ENCODE data around the gene ADA. TPM values are rescaled to one million over a fixed set of nuclear protein-coding genes. Genes with fewer than 3 reads are reported as not detected.

ADA gene
- total and polyA plus RNA-seq, 2 of the 4 experiments (the other 2 are of a cell fraction), result 8.1 to 11.0 TPM

DNA sequence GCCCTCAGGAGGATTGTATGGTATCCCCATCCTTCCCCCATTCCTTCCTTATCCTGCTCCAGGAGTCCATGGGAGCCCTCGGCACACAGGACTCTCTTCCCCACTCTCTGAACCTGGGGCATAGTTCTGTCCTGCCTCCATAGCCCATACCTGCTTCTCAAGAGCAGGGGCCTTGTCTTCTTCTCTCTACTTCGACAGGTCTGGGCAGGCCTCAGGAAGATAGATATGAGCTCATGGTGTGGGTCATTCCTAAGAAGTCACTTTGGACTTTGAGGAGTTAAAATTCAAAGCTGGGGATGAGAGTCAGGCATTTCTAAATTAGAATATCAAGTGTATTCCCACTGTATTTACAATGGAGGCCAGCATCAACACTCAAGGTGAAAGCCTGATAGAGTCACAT, 8.4 kb upstream of the ADA start:
- Histone ChIP-seq H4K8ac (ENCODE audit: low read depth in 2 of 2, low read length in 2 of 2) (no peak overlapping the region), H2BK15ac (ENCODE audit: low read depth, low read length) (no peak overlapping the region), H4K20me1 (ENCODE audit: insufficient read depth, low read length) (no peaks in the 10 kb centered on the region), H4K91ac (ENCODE audit: insufficient read depth, low read depth, low read length) (no peak overlapping the region), H3K4ac (ENCODE audit: low read depth, low read length) (no peak overlapping the region), H3K36me3 (ENCODE audit: control insufficient read depth, insufficient read depth, low read length) (no peaks in the 10 kb centered on the region), H3K4me1 (ENCODE audit: control insufficient read depth, insufficient read depth, low read length) (no peaks in the 10 kb centered on the region), H3K27ac (ENCODE audit: insufficient read depth, low read length) (no peak overlapping the region), H2BK20ac (ENCODE audit: low read depth, low read length) (no peak overlapping the region), H3K23ac (ENCODE audit: low read depth, low read length) (no peak overlapping the region), H3K18ac (ENCODE audit: low read depth, low read length) (no peak overlapping the region), H3K4me2 (ENCODE audit: low read depth, low read length) (no peak overlapping the region), H2AK9ac (replicated peaks; ENCODE audit: low read depth, low read length, poor library complexity) (no peak overlapping the region), H3K14ac (replicated peaks; ENCODE audit: low read depth, low read length) (no peak overlapping the region), H3K9me1 (ENCODE audit: insufficient read depth, low read length) (no peaks in the 10 kb centered on the region; the same call in 1 of the 2 replicates), H3K79me1 (ENCODE audit: low read depth in 1 of 2, low read length in 2 of 2) (no peaks in the 10 kb centered on the region), H2AFZ (replicated peaks; ENCODE audit: low read length, poor library complexity) (no peak overlapping the region), H3K56ac (ENCODE audit: extremely low read depth, insufficient read depth, low read length) (no peak overlapping the region), H3K9ac (ENCODE audit: low read depth, low read length) (no peak overlapping the region), H3K27me3 (ENCODE audit: control insufficient read depth, insufficient read depth, low read length) (peaks cover 44% of the 10 kb centered on the region), H3K9me3 (ENCODE audit: control insufficient read depth, insufficient read depth, low read length) (peaks cover 14% of the 10 kb centered on the region), H2AK5ac (ENCODE audit: low read depth, low read length) (no peak overlapping the region), H3K4me3 (ENCODE audit: insufficient read depth, low read depth, low read length) (no peak overlapping the region), H2BK120ac (ENCODE audit: low read depth, low read length) (no peak overlapping the region), H4K5ac (ENCODE audit: low read depth, low read length) (no peak overlapping the region), H2BK5ac (ENCODE audit: low read depth, low read length, poor library complexity, severe bottlenecking) (no peak overlapping the region)
- intact Hi-C loops (cut with micrococcal nuclease) (no loop called here), in situ Hi-C loops (cut with MboI; ENCODE audit: low sequenced_read_pairs) (no loop called here), dilution Hi-C loops (cut with HindIII; ENCODE audit: low sequenced_read_pairs, unreplicated experiment) (no loop called here)
- POLR2A ChIA-PET (ENCODE audit: unreplicated experiment), result no interaction called here
- ATAC-seq (ENCODE audit: low read depth) (no peak), DNase-seq (no peak)
- CTCF ChIA-PET, result interaction anchor here (0.5 kb wide), 1 partner anchor 356 kb away, joined by 3 read pairs; no protein-coding TSS in a partner anchor
- no CpG with 5 or more reads among the region's 2 CpGs for WGBS, 2 experiments (ENCODE audit: extremely low coverage in 2 of 2, insufficient read length in 1 of 2)
- TF ChIP-seq CEBPB (IDR thresholded peaks at IDR 0.05; ENCODE audit: low read depth, low read length), result no peak
- TF ChIP-seq RFX5 (IDR thresholded peaks at IDR 0.05; ENCODE audit: low read depth, low read length), result no peak
- no peak for TF ChIP-seq SMC3 (IDR thresholded peaks at IDR 0.05; ENCODE audit: low read depth, low read length)
- TF ChIP-seq, protein P1, sequence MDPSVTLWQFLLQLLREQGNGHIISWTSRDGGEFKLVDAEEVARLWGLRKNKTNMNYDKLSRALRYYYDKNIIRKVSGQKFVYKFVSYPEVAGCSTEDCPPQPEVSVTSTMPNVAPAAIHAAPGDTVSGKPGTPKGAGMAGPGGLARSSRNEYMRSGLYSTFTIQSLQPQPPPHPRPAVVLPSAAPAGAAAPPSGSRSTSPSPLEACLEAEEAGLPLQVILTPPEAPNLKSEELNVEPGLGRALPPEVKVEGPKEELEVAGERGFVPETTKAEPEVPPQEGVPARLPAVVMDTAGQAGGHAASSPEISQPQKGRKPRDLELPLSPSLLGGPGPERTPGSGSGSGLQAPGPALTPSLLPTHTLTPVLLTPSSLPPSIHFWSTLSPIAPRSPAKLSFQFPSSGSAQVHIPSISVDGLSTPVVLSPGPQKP (IDR thresholded peaks at IDR 0.05; ENCODE audit: borderline replicate concordance, low read depth, low read length), result no peak
- no peak for TF ChIP-seq MAFK (IDR thresholded peaks at IDR 0.05; ENCODE audit: low read depth, low read length)
- TF ChIP-seq CHD1 (IDR thresholded peaks at IDR 0.05; ENCODE audit: low read depth, low read length), result no peak
- TF ChIP-seq, protein P2, sequence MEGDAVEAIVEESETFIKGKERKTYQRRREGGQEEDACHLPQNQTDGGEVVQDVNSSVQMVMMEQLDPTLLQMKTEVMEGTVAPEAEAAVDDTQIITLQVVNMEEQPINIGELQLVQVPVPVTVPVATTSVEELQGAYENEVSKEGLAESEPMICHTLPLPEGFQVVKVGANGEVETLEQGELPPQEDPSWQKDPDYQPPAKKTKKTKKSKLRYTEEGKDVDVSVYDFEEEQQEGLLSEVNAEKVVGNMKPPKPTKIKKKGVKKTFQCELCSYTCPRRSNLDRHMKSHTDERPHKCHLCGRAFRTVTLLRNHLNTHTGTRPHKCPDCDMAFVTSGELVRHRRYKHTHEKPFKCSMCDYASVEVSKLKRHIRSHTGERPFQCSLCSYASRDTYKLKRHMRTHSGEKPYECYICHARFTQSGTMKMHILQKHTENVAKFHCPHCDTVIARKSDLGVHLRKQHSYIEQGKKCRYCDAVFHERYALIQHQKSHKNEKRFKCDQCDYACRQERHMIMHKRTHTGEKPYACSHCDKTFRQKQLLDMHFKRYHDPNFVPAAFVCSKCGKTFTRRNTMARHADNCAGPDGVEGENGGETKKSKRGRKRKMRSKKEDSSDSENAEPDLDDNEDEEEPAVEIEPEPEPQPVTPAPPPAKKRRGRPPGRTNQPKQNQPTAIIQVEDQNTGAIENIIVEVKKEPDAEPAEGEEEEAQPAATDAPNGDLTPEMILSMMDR (conservative IDR thresholded peaks at IDR 0.05; ENCODE audit: low read depth, low read length), result no peak
- TF ChIP-seq, protein P3, sequence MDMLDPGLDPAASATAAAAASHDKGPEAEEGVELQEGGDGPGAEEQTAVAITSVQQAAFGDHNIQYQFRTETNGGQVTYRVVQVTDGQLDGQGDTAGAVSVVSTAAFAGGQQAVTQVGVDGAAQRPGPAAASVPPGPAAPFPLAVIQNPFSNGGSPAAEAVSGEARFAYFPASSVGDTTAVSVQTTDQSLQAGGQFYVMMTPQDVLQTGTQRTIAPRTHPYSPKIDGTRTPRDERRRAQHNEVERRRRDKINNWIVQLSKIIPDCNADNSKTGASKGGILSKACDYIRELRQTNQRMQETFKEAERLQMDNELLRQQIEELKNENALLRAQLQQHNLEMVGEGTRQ (IDR thresholded peaks at IDR 0.05; ENCODE audit: low read depth, low read length), result no peak
- BruUV-seq (replicated peaks), result no TSS peak
